ENCODE results near the gene RASL11B.

DNA sequence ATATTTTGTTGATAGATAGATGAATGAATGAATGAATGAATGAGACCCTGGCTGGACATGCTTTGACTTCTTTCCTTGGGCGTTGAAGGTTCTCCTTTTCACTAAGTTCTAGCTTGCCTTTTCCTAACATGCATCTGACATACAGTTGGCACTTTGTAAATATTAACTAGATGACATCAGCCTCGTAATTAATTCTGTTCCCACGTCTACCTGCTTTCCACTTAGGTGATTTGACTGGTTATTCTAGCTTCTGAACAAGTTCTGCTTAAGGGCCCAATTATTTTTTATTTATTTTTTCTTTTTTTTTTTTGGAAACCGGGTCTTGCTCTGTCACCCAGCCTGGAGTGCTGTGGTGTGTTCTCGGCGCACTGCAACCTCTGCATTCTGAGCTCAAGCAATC lies 13.9 kb upstream of the RASL11B start:
- TF ChIP-seq, protein P1, sequence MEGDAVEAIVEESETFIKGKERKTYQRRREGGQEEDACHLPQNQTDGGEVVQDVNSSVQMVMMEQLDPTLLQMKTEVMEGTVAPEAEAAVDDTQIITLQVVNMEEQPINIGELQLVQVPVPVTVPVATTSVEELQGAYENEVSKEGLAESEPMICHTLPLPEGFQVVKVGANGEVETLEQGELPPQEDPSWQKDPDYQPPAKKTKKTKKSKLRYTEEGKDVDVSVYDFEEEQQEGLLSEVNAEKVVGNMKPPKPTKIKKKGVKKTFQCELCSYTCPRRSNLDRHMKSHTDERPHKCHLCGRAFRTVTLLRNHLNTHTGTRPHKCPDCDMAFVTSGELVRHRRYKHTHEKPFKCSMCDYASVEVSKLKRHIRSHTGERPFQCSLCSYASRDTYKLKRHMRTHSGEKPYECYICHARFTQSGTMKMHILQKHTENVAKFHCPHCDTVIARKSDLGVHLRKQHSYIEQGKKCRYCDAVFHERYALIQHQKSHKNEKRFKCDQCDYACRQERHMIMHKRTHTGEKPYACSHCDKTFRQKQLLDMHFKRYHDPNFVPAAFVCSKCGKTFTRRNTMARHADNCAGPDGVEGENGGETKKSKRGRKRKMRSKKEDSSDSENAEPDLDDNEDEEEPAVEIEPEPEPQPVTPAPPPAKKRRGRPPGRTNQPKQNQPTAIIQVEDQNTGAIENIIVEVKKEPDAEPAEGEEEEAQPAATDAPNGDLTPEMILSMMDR (IDR thresholded peaks at IDR 0.05; ENCODE audit: low read depth, low read length): no peak
- TF ChIP-seq, protein P2, sequence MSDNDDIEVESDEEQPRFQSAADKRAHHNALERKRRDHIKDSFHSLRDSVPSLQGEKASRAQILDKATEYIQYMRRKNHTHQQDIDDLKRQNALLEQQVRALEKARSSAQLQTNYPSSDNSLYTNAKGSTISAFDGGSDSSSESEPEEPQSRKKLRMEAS (IDR thresholded peaks at IDR 0.05; ENCODE audit: low read depth, low read length): no peak
- TF ChIP-seq MYC (IDR thresholded peaks at IDR 0.05; ENCODE audit: low read depth, low read length) (no peak), POLR2A (IDR thresholded peaks at IDR 0.05; ENCODE audit: extremely low read depth, insufficient read length) (no peak)
